A673 (cell line): Measurements from ENCODE around the gene JAG1. TPM values are rescaled to one million over a fixed set of nuclear protein-coding genes. Genes with fewer than 3 reads are reported as not detected.

Source experiments
- BruUV-seq: library from RNA; stranded (reverse); fragments of 400-500 nt; replicated peaks from 2 replicates; lab custom pipeline; 2021; lab: Mats Ljungman, UMichigan
- CTCF ChIA-PET: fragments of 300-600 bp; sonication (Branson Sonifier 250); formaldehyde crosslinking; loops from one replicate; lab custom pipeline; 2022; ENCODE audit warnings: antibody characterized with exemption; lab: Charles Lee
- POLR2A ChIA-PET: fragments of 300-600 bp; sonication (Branson Sonifier 250); formaldehyde crosslinking; loops from one replicate; lab custom pipeline; 2022; ENCODE audit warnings: antibody characterized with exemption; ENCODE audit not compliant: low non-redundant PET; lab: Charles Lee
- DNase-seq: peaks from one replicate; pipeline ENCODE4 v3.0.0-alpha.2; 2015; ENCODE audit warnings: low spot score
- H3K27ac ChIP-seq: fragments of 200-600 bp; sonication (generic); 2 replicates; pipeline ENCODE4 v1.5.1; 2016; ENCODE audit warnings: mixed run types, low read depth, mild to moderate bottlenecking, mixed read lengths, antibody characterized with exemption, low read length; ENCODE audit not compliant: poor library complexity, severe bottlenecking
- H3K27me3 ChIP-seq: fragments of 200-600 bp; sonication (generic); replicated peaks from 2 replicates; pipeline ENCODE4 v1.6.1; 2017; ENCODE audit warnings: mixed run types, low read depth, mild to moderate bottlenecking, mixed read lengths, antibody characterized with exemption, low read length; ENCODE audit not compliant: insufficient read depth, poor library complexity
- H3K36me3 ChIP-seq: fragments of 200-600 bp; sonication (generic); 2 replicates; pipeline ENCODE4 v1.6.1; 2016; ENCODE audit warnings: mixed run types, mild to moderate bottlenecking, mixed read lengths, antibody characterized with exemption, low read length; ENCODE audit not compliant: insufficient read depth, poor library complexity, severe bottlenecking
- H3K4me1 ChIP-seq: fragments of 200-600 bp; sonication (generic); 2 replicates; pipeline ENCODE4 v1.6.1; 2017; ENCODE audit warnings: mixed run types, mild to moderate bottlenecking, mixed read lengths, antibody characterized with exemption, low read length; ENCODE audit not compliant: insufficient read depth, poor library complexity, severe bottlenecking
- H3K4me3 ChIP-seq: fragments of 200-600 bp; sonication (generic); 2 replicates; pipeline ENCODE4 v1.5.1; 2016; ENCODE audit warnings: low read depth, mixed run types, mild to moderate bottlenecking, mixed read lengths, low read length; ENCODE audit not compliant: poor library complexity, severe bottlenecking
- H3K9me3 ChIP-seq: fragments of 200-600 bp; sonication (generic); 2 replicates; pipeline ENCODE4 v1.6.1; 2016; ENCODE audit warnings: mixed run types, low read depth, mild to moderate bottlenecking, mixed read lengths, antibody characterized with exemption, low read length; ENCODE audit not compliant: poor library complexity, severe bottlenecking
- EZH2 ChIP-seq: fragments of 200-600 bp; sonication (generic); IDR thresholded peaks from 2 replicates; pipeline ENCODE4 v1.6.1; 2017; ENCODE audit warnings: borderline replicate concordance, low read depth, mild to moderate bottlenecking, mixed read lengths, antibody characterized with exemption, low read length; ENCODE audit not compliant: poor library complexity, severe bottlenecking
- intact Hi-C: fragments of 100-400 bp; cut with micrococcal nuclease; formaldehyde crosslinking; loops from one replicate; pipeline ENCODE4 v1.10.0; 2022; ENCODE audit not compliant: unreplicated experiment
- total RNA-seq: library from RNA; stranded (reverse); gene quantifications from 2 replicates; pipeline ENCODE4 v1.2.3, GENCODE V29; 2021
- TF ChIP-seq, protein P1 (sequence below): fragments of 300-800, 200-600 bp; sonication (generic); conservative IDR thresholded peaks from 2 replicates; pipeline ENCODE4 v1.5.1; 2017; ENCODE audit warnings: low read depth, mild to moderate bottlenecking, antibody characterized with exemption, low read length, moderate library complexity, mixed read lengths

Gene JAG1
- total RNA-seq, 1 experiment from 2014 or later, result 57.5 TPM

DNA sequence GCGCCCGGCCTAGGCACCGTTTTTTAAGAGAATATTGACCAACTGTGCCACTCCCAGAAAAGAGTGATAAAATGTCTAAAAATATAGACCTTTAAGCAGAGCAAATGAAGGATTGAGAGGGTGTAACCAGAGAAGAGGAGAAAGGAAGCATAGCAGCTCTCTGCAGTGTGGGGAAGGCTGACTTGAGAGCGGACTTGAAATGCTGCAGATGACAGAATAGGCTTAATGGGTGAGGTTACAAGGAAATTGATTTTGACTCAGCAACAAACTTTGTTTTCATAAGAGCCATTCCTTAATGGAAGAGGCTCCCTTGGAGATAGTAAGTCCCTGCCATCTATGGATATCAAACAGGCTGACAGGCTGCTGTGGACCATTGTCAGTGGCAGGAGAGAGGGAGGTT, 7.7 kb upstream of the JAG1 start:
- intact Hi-C loops, result no loop called here
- ChIA-PET POLR2A (no interaction called here), CTCF (no interaction called here)
- no TSS peak for BruUV-seq
- Histone ChIP-seq H3K4me3 (no peak overlapping the region), H3K4me1 (no peaks in the 10 kb centered on the region), H3K9me3 (no peaks in the 10 kb centered on the region), H3K36me3 (no peaks in the 10 kb centered on the region), H3K27me3 (no peaks in the 10 kb centered on the region), H3K27ac (no peak overlapping the region)
- DNase-seq, result no peak
- TF ChIP-seq, protein P1, sequence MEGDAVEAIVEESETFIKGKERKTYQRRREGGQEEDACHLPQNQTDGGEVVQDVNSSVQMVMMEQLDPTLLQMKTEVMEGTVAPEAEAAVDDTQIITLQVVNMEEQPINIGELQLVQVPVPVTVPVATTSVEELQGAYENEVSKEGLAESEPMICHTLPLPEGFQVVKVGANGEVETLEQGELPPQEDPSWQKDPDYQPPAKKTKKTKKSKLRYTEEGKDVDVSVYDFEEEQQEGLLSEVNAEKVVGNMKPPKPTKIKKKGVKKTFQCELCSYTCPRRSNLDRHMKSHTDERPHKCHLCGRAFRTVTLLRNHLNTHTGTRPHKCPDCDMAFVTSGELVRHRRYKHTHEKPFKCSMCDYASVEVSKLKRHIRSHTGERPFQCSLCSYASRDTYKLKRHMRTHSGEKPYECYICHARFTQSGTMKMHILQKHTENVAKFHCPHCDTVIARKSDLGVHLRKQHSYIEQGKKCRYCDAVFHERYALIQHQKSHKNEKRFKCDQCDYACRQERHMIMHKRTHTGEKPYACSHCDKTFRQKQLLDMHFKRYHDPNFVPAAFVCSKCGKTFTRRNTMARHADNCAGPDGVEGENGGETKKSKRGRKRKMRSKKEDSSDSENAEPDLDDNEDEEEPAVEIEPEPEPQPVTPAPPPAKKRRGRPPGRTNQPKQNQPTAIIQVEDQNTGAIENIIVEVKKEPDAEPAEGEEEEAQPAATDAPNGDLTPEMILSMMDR, result no peak
- TF ChIP-seq EZH2, result no peak

DNA sequence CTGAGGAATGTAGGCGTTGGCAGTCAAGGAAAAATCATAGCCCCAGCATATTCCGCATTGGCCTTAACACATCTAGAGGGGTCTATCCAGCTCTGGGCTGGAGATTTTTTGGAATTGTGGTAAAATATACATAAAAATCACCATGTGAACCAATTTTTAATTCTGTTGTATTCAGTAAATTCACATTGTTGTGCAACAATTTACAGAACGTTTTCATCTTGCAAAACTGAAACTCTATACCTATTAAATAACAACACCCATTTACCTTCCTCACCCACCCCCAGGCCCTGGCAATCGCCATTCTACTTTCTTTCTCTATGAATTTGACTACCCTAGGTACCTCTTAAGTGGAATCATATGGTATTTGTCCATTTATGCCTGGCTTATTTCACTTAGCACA, 6.8 kb upstream of the JAG1 start:
- POLR2A ChIA-PET, result no interaction called here
- DNase-seq, result no peak
- TF ChIP-seq, protein P1, result no peak
- no peak for TF ChIP-seq EZH2
- no peaks in the 10 kb centered on the region for H3K27me3 ChIP-seq
- intact Hi-C loops, result no loop called here
- H3K36me3 ChIP-seq, result no peaks in the 10 kb centered on the region
- no peak overlapping the region for H3K27ac ChIP-seq
- no peaks in the 10 kb centered on the region for H3K4me1 ChIP-seq
- no peaks in the 10 kb centered on the region for H3K9me3 ChIP-seq
- CTCF ChIA-PET, result no interaction called here
- H3K4me3 ChIP-seq, result no peak overlapping the region
- BruUV-seq, result no TSS peak

DNA sequence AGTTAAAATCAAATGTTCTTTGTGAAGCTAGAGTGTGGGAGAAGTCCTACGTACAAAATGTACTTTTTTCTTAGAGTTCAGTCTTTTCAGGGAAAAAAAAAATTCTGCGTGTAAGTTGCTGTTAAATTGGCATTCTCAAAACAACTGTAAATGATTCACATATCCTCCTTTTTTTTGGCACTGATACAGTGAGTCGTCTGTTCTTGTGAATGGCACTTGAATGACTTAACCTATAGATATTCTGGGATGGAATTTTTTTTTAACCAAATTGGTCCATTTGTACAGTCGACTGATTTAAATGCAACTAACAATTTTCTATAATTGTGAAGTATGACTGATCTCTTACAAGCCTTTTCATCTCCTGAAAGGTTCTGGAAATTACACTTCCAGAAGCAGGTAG, 5.5 kb upstream of the JAG1 start:
- ChIA-PET POLR2A (interaction anchor here (0.7 kb wide), 1 partner anchor 563 kb away, joined by 3 read pairs; no protein-coding TSS in a partner anchor), CTCF (no interaction called here)
- intact Hi-C loops, result no loop called here
- H3K4me3 ChIP-seq, result no peak overlapping the region
- H3K36me3 ChIP-seq, result no peaks in the 10 kb centered on the region
- no peaks in the 10 kb centered on the region for H3K27me3 ChIP-seq
- no peak overlapping the region for H3K27ac ChIP-seq
- TF ChIP-seq, protein P1, result no peak
- no peak for TF ChIP-seq EZH2
- BruUV-seq, result no TSS peak
- H3K9me3 ChIP-seq, result no peaks in the 10 kb centered on the region
- no peak for DNase-seq
- H3K4me1 ChIP-seq, result peaks cover 7% of the 10 kb centered on the region
